ENCODE measurements around the gene CD22.

Gene CD22

GRCh38 chr19:35318679-35319448 lies 10.1 kb upstream of the CD22 start:
- H3K9ac ChIP-seq (ENCODE audit: low read length) = no peak overlapping the region
- H3K4me3 ChIP-seq (ENCODE audit: low read length) = no peak overlapping the region
- no peaks in the 10 kb centered on the region for H3K4me1 ChIP-seq (ENCODE audit: control insufficient read depth, low read depth, low read length)
- H3K27ac ChIP-seq (ENCODE audit: low read length) = no peak overlapping the region
- H3K9me3 ChIP-seq (ENCODE audit: control insufficient read depth, low read depth, low read length) = no peaks in the 10 kb centered on the region
- H3K36me3 ChIP-seq (ENCODE audit: control insufficient read depth, low read depth, low read length) = no peaks in the 10 kb centered on the region
- H3K27me3 ChIP-seq (ENCODE audit: control insufficient read depth, insufficient read depth, low read length) = no peaks in the 10 kb centered on the region

DNA sequence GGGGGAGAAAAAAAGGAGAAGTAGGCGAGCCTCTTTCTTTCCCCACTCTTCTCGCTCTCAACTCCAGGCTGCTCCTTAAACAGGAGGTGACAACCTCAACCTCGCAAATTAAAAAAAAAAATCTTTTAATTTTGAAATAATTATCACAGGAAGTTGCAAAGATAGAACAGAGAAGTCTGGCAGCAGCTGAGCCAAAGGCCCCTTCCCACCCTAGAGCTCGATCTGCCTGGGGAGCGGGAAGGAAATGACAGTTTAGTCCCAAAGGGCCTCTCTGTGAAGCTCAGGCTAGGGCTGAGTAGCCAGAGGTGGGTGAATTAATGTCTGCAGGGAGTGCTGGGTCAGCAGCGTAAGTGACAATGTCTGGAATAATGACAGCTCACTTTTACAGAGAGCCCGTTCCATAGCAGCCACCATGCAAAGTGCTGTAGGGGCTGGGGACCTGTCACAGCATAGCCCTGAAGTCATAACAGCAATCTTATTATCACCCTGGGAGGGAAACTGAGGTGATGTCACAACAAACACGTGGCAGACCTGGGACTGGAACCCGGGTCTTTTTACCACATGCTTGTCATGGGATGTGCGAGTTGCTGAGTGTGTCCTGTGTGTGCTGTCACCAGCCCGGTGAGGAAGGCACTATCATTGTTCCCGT lies 8.8 kb upstream of the CD22 start:
- Histone ChIP-seq H3K27me3 (ENCODE audit: control insufficient read depth, insufficient read depth, low read length) (no peaks in the 10 kb centered on the region), H3K4me3 (ENCODE audit: low read length) (no peak overlapping the region), H3K4me1 (ENCODE audit: control insufficient read depth, low read depth, low read length) (no peaks in the 10 kb centered on the region), H3K9ac (ENCODE audit: low read length) (no peak overlapping the region), H3K27ac (ENCODE audit: low read length) (no peak overlapping the region), H3K9me3 (ENCODE audit: control insufficient read depth, low read depth, low read length) (no peaks in the 10 kb centered on the region), H3K36me3 (ENCODE audit: control insufficient read depth, low read depth, low read length) (no peaks in the 10 kb centered on the region)

- Histone ChIP-seq H3K4me1 (ENCODE audit: control insufficient read depth, low read depth, low read length) (no peaks in the 10 kb centered on the region), H3K27ac (ENCODE audit: low read length) (no peak overlapping the region), H3K9ac (ENCODE audit: low read length) (no peak overlapping the region), H3K27me3 (ENCODE audit: control insufficient read depth, insufficient read depth, low read length) (no peaks in the 10 kb centered on the region), H3K36me3 (ENCODE audit: control insufficient read depth, low read depth, low read length) (no peaks in the 10 kb centered on the region), H3K9me3 (ENCODE audit: control insufficient read depth, low read depth, low read length) (no peaks in the 10 kb centered on the region), H3K4me3 (ENCODE audit: low read length) (no peak overlapping the region)
Observed at GRCh38 chr19:35321291-35321690, 7.7 kb upstream of the CD22 start.

- Histone ChIP-seq H3K4me3 (ENCODE audit: low read length) (no peak overlapping the region), H3K9ac (ENCODE audit: low read length) (no peak overlapping the region), H3K9me3 (ENCODE audit: control insufficient read depth, low read depth, low read length) (no peaks in the 10 kb centered on the region), H3K36me3 (ENCODE audit: control insufficient read depth, low read depth, low read length) (no peaks in the 10 kb centered on the region), H3K27ac (ENCODE audit: low read length) (no peak overlapping the region), H3K4me1 (ENCODE audit: control insufficient read depth, low read depth, low read length) (no peaks in the 10 kb centered on the region), H3K27me3 (ENCODE audit: control insufficient read depth, insufficient read depth, low read length) (no peaks in the 10 kb centered on the region)
Observed at GRCh38 chr19:35322014-35322413, 7.0 kb upstream of the CD22 start.

DNA sequence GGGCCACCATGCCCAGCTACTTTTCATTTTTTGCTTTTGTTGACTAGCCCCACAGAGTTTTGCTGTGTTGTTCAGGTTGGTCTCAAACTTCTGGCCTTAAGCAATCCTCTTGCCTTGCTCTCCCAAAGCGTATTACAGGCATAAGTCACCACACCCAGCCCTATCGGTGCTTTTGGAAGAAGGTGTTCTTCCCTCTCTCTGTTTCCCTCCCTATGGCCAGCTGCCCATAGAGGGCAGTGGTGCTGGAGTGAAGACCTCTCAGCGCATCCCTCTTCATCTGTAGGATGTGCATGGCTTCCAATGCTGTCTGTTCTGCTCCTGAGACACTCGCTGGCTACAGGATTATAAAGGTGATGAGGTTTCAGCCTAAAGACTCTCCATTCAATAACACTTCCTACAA lies 1.3 kb upstream of the CD22 start:
- H3K4me3 ChIP-seq (ENCODE audit: low read length) = no peak overlapping the region
- H3K27ac ChIP-seq (ENCODE audit: low read length) = no peak overlapping the region
- no peaks in the 10 kb centered on the region for H3K36me3 ChIP-seq (ENCODE audit: control insufficient read depth, low read depth, low read length)
- no peaks in the 10 kb centered on the region for H3K27me3 ChIP-seq (ENCODE audit: control insufficient read depth, insufficient read depth, low read length)
- H3K9ac ChIP-seq (ENCODE audit: low read length) = no peak overlapping the region
- peaks cover 3% of the 10 kb centered on the region for H3K4me1 ChIP-seq (ENCODE audit: control insufficient read depth, low read depth, low read length)
- no peaks in the 10 kb centered on the region for H3K9me3 ChIP-seq (ENCODE audit: control insufficient read depth, low read depth, low read length)

- Histone ChIP-seq H3K9me3 (ENCODE audit: control insufficient read depth, low read depth, low read length) (no peaks in the 10 kb centered on the region), H3K27ac (ENCODE audit: low read length) (no peak overlapping the region), H3K27me3 (ENCODE audit: control insufficient read depth, insufficient read depth, low read length) (no peaks in the 10 kb centered on the region), H3K9ac (ENCODE audit: low read length) (no peak overlapping the region), H3K36me3 (ENCODE audit: control insufficient read depth, low read depth, low read length) (no peaks in the 10 kb centered on the region), H3K4me1 (ENCODE audit: control insufficient read depth, low read depth, low read length) (peaks cover 3% of the 10 kb centered on the region), H3K4me3 (ENCODE audit: low read length) (no peak overlapping the region)
Observed at GRCh38 chr19:35329323-35329722, 336 bp downstream of the CD22 start.

DNA sequence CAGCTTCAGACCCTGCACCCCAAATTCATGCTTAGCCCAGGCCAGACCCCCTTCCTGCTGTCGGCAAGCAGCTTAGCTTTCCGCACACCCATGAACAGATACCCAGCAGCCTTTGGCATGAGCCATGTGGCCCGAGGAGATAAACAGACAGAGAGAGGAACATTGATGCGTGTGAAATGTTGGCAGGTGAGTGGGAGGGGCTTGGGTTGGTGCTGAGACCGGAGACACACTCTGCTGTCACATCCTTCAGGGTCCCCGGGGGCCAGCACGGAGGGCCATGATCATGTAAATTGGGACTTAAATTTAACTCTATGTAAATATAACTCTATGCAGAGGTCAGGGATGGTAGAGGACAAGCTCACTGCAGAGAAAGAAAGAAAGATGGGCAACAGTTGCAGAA lies 1.5 kb downstream of the CD22 start:
- Histone ChIP-seq H3K36me3 (ENCODE audit: control insufficient read depth, low read depth, low read length) (no peaks in the 10 kb centered on the region), H3K4me3 (ENCODE audit: low read length) (no peak overlapping the region), H3K9me3 (ENCODE audit: control insufficient read depth, low read depth, low read length) (no peaks in the 10 kb centered on the region), H3K27me3 (ENCODE audit: control insufficient read depth, insufficient read depth, low read length) (no peaks in the 10 kb centered on the region), H3K27ac (ENCODE audit: low read length) (no peak overlapping the region), H3K4me1 (ENCODE audit: control insufficient read depth, low read depth, low read length) (peaks cover 3% of the 10 kb centered on the region), H3K9ac (ENCODE audit: low read length) (no peak overlapping the region)

DNA sequence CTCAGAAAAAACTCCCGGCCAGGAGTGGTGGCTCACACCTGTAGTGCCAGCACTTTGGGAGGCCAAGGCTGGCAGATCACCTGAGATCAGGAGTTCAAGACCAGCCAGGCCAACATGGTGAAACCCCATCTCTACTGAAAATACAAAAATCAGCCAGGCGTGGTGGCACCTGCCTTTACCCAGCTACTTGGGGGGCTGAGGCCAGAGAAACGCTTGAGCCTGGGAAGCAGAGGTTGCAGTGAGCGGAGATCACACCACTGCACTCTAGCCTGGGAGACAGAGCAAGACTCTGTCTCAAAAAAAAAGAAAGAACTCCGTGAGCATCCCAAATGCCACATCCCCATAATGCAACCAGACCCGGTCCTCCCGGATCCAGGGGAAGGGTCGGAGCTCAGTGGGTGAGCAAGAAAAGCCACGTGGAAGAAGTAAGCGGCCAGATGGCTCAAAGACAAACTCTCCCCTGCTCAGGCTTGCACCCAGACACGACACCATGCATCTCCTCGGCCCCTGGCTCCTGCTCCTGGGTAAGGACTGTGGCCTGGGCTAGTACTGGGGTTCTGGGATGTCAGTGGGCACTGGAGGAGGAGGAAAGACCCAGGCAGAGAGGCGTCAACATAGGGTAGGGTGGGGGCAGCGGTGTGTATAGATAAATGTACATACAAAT lies 2.7 kb downstream of the CD22 start:
- H3K9ac ChIP-seq (ENCODE audit: low read length) = no peak overlapping the region

DNA sequence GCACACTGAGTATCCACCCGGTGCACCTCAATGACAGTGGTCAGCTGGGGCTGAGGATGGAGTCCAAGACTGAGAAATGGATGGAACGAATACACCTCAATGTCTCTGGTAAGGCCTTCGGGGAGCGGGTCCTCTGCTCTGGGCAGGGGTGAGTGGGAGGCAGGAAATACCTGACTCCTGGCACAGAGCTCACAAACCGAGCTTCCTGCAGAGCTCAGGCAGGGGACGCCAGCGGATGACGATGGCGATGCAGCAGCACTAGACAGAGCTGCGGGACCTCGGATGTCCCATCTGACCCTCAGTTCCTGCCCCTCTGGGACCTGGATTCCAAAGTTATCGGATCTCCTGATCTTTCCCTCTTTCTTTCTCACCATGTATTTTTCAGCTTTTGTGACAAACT lies 3.8 kb downstream of the CD22 start:
- H3K4me3 ChIP-seq (ENCODE audit: low read length) = no peak overlapping the region
- no peak overlapping the region for H3K9ac ChIP-seq (ENCODE audit: low read length)
- H3K36me3 ChIP-seq (ENCODE audit: control insufficient read depth, low read depth, low read length) = no peaks in the 10 kb centered on the region
- no peaks in the 10 kb centered on the region for H3K9me3 ChIP-seq (ENCODE audit: control insufficient read depth, low read depth, low read length)
- H3K27me3 ChIP-seq (ENCODE audit: control insufficient read depth, insufficient read depth, low read length) = no peaks in the 10 kb centered on the region
- H3K27ac ChIP-seq (ENCODE audit: low read length) = no peak overlapping the region
- H3K4me1 ChIP-seq (ENCODE audit: control insufficient read depth, low read depth, low read length) = peaks cover 3% of the 10 kb centered on the region

More for the DNA sequence above, 2.7 kb downstream of the CD22 start:
- Histone ChIP-seq H3K27ac (ENCODE audit: low read length) (no peak overlapping the region), H3K9me3 (ENCODE audit: control insufficient read depth, low read depth, low read length) (no peaks in the 10 kb centered on the region), H3K4me1 (ENCODE audit: control insufficient read depth, low read depth, low read length) (peaks cover 3% of the 10 kb centered on the region), H3K4me3 (ENCODE audit: low read length) (no peak overlapping the region), H3K36me3 (ENCODE audit: control insufficient read depth, low read depth, low read length) (no peaks in the 10 kb centered on the region), H3K27me3 (ENCODE audit: control insufficient read depth, insufficient read depth, low read length) (no peaks in the 10 kb centered on the region)

- Histone ChIP-seq H3K4me1 (ENCODE audit: control insufficient read depth, low read depth, low read length) (no peaks in the 10 kb centered on the region), H3K27me3 (ENCODE audit: control insufficient read depth, insufficient read depth, low read length) (no peaks in the 10 kb centered on the region), H3K4me3 (ENCODE audit: low read length) (no peak overlapping the region), H3K27ac (ENCODE audit: low read length) (no peak overlapping the region), H3K36me3 (ENCODE audit: control insufficient read depth, low read depth, low read length) (no peaks in the 10 kb centered on the region), H3K9ac (ENCODE audit: low read length) (no peak overlapping the region), H3K9me3 (ENCODE audit: control insufficient read depth, low read depth, low read length) (no peaks in the 10 kb centered on the region)
Observed at GRCh38 chr19:35334144-35334753, 5.3 kb downstream of the CD22 start.

- Histone ChIP-seq H3K9ac (ENCODE audit: low read length) (no peak overlapping the region), H3K27me3 (ENCODE audit: control insufficient read depth, insufficient read depth, low read length) (no peaks in the 10 kb centered on the region), H3K4me1 (ENCODE audit: control insufficient read depth, low read depth, low read length) (no peaks in the 10 kb centered on the region), H3K9me3 (ENCODE audit: control insufficient read depth, low read depth, low read length) (no peaks in the 10 kb centered on the region), H3K27ac (ENCODE audit: low read length) (no peak overlapping the region), H3K36me3 (ENCODE audit: control insufficient read depth, low read depth, low read length) (no peaks in the 10 kb centered on the region), H3K4me3 (ENCODE audit: low read length) (no peak overlapping the region)
Observed at GRCh38 chr19:35336166-35336955, 7.4 kb downstream of the CD22 start.

All from iPS-18a (cell line).